Inferior parietal cortex (tissue), 1 donor: ENCODE data around the gene NPTXR.

ENCODE experiments used
- DNase-seq: peaks from one replicate; pipeline ENCODE4 v3.0.0-alpha.2; 2016; ENCODE audit errors: extremely low spot score

The NPTXR gene

DNA sequence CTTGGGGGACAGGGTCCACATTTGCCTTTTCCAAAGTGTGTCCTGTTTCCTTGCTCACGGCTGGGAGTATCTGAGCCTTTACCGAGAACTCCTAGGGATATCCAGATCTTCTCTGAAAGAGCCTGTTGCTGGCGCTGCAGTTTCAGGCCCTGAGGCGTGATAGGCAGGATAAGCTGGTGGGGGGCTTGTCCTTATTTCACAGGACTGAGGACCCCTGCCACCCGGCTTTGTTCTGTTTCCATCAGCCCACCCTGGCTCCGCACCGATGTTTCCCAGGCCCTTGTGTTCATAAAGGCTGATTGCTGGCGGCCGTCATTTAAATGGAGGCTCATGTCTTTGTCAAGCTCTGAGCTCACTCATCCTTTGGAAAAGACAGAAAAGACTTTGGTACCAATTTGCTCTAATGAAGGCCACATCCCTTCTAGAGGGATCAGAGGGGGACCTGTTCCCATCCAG lies 9.4 kb upstream of the NPTXR start:
- no peak for DNase-seq

DNA sequence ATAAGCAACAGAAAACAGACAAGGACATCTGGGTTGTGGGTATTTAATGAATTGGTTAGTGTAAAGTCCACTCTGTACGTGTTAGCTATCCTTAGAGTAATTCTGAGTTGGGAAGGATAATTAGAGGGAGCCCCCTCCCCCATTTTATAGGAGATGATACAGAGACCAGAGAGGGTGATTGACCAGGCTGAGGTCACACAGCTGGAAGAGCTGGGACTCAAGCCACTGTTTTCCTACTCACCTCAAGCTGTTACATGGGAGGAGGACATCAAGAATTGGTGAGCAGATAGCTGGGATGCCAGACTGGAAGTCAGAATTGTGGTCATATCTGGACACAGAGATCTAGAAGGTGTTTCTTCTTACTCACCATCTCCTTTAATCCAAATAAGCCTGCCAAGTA lies 8.7 kb upstream of the NPTXR start:
- no peak for DNase-seq

DNA sequence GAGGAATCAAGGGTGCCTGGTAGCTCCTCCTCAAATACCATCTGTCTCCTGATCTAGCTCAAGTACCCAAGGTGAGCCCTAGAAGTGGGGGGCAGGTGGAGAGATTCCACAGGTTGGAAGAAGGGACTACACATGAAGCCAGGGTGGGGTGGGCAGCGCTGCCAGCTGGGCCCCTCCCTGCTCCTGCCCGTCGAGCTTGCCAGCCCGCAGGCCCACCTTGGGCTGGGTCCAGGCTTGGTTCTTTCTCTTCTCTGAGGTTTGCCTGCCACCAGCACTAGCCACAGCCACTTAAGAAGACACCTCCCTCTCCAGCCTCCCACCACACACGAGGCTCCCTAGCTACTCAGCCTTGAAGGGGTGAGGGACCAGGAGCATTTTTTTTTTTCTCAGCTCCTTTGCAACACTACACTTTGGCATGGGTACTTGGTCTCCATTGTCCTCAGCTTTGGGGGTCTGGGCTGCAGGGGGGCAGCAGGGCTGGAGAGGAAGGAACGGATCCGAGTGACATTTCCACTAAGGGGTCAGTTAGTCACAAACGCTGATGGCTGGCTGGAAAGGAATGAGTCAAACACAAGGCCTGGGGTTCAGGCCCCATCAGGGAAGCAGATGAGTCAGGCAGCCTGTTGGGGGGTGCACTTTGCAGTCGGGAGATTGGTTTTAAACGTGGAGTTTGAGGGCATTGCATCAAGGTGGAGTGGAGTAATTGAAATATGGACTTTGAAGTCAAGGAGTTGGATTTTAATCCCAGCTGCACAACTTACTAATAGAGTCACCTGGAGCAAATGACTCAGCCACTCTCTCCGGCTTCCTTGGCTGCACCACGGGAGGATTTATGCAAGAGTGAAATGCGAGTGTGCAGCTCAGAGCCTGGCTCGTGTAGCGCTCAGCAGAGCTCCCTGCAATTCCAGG lies 7.4 kb upstream of the NPTXR start:
- no peak for DNase-seq

DNA sequence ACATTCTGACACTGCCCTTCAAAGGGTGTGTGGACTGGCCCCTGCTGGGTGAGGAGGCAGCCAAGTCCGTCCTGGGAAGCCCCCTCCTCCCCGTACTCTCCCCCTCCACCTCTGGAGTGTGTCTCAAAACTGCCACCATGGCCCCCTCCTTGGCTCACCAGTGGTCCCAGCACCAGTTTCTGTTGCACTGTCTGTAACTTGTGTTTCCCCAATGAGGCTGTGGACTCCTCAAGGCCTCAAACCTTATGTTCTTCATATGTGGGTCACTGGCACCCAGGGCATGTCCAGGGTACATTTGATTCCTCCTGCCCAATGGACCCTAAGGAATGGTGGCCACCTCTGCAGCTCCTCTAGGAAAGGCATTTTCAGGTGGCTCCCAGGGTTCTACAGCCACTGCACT lies 6.6 kb upstream of the NPTXR start:
- DNase-seq = no peak

DNA sequence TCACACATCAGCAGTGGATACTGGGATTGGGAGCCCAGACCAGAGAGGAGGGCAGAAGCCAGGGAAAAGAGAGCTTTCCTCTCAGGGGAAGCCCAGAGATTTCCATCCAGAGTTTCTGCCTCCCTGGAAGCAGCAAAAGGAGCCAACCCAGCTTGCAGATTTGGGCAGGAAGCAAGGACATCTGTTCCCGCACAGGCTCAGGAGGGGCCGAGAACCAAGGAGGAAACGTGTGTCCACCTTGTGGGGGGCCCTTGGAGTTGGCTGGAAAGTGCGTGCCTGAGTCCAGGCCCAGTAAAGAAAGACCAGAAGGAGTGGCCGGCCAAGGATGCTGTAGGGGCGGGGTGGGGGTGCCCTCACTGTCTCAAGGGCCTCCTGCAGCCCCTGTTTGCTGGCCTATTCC lies 6.0 kb upstream of the NPTXR start:
- DNase-seq = no peak

DNA sequence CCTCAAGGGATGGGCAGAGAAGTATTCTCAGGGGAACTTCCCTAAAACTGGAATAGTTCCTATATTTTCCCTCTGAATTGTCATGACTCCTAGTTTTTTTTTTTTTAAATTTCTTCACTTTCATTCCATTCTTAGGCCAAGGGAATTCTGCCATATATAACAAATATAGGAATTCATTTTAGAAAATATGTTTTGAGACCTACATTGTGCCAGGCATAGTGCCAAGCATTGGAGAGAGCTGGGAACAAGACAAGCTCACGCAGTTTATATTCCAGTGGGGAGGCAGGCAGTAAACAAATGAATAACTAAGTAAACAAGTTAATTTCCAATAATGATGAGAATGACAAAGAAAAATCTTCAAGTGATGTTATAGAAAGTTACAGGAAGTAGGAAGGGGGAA lies 2.6 kb upstream of the NPTXR start:
- DNase-seq = no peak

DNA sequence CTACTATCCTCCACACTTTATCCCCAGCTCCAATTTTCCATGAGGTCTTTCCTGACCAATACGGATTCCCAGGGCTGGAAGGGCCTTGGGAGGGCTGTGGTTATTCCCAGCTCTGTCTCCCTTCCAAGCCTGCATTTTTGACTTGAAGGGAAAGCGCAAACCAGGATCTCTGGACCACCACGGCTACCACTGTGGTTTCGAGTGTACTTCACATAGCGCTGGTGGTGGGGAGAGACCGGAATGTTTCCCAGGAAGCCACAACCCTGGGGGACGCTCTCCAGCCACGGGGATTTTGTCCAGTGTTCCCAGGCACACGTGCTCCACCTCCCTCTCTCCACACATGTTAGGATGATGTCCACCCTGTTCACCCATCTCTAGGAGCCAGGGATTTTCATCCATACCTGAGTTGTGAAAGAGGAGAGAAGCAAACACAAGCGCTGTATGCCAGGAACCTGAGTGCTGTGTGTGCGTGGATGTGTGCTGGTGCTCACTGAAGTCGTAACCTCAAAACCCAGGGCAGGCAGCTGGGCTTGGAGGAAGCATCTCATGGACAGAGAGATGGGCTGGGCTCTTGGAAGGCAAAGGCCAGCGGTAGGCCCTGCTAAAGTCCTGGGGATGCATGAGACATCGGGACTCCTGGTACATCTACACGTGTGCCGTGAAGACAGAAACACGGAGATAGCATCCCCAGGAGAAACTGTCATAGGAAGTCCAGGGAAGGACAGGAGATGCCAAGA lies 1.3 kb upstream of the NPTXR start:
- no peak for DNase-seq

DNA sequence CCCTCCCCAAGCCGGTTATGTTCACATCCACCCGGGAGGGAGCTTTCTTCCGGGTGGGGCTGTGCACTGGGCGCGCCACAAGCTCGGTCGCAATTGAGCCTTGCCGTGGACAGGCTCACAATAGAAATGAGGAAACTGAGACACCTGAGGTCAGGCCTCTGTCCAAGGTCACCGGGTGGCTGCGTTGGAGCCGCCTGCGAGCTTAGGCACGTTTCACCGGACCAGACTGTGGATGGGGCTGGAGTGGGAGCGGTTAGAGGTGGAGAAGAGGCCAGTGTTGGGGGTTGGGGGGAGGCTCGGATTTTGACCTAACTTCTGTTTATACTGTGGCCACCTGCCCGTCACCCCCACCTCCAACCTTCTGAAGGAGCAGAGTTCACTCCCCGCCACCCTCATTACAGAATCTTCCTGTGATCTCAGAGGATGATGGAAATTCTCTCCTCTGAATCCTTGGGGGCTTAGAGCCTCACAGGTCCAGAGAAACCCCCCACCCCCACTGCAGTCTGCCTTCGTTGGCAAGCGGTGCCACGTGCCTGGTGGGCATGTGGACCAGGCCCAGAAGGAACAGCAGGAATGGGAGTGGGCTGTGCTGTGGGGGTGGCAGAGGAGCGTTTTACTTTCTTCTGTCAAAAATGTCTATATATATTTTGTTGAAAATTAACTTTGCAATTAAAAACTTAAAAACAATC lies 631 bp upstream of the NPTXR start:
- no peak for DNase-seq

DNA sequence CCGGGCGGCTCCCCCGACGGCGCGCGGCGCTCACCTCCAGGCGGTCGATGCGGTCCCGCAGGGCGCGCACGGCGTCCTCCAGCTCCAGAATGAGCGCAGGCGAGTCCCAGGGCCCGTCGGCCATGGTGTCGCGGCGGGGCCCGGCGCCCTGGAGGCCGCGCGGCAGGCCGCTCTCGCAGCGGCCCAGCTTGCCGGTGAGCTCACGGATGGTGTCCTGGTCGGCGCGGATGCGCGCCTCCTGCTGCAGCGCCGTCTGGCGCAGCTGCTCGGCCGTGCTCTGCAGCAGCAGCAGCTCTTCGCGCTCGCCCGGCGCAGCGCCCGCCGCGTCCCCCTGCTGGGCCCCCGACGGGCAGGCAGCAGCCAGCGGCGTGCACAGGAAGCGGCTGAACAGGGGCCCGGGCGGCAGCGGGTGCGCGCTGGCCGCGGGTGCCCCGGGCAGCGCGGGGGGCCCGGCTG lies 599 bp downstream of the NPTXR start:
- no peak for DNase-seq

DNA sequence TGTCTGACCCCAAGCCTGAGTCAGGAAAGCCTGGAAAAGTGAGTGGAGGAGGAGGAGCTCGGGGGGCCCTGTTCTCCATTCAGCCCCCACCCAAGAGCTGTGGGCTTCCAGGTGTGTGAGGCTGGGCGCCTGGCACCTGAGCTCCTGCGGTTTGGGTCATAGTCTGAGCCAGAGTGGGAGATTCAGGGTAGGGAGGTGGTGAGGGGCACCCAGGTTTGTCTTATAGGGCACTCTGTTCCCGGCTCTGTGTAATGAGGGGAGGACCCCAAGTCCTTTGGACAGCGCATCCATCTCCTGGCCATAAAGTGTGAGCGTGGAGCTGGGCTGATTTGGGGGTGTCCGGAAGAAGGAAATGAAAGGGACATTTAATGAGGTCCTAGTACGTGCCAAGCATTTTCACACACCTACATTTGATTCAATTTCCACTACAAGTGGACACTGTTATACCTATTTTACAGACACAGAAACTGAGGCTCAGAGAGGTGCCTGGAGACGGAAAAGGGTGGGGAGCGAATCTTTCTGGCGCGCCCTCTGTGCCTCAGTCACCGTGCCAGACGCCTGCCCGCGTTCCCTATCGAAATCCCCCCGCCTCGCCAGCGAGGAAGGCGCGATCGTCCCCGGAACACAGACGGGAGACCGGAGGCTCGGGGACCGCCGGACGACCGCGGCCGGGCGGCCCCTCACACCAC lies 1.2 kb downstream of the NPTXR start:
- DNase-seq = no peak

DNA sequence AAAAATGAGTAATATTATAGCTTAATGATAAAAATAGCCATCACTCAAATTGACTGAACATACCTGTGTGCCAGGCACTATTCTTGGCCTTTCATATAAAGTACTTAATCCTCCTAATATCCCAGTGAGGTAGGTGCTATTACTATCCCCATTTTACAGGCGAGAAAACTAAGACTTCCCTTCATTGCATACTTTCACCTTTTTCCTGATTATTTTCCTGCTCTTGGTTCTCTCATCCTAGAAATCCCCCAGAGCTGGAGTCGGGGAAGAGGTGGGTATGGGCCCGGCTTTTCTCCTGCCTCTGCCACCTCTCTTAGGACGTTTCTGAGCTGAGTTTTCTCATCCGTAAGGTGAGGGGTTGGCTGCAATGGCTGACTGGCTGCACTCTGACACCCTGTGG lies 2.2 kb downstream of the NPTXR start:
- DNase-seq = no peak

DNA sequence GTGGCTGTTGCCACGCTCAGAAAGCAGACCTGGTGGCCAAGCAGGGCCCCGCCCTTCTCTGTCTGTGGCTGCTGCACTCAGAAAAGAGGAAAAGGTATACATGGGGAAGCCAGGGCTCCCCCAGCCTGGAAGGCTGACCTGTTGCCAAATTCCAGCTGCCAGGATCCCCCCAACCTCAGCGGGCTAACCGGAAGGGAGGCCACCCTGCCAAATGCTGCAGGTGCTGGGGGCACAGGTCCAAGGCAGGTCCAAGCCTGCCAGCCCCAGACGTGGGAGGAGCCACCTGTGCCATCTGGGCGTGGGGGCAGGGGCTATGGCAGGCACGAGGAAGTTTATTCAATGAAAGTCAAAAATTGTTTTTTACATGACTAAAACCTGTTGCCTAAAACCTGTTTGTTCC lies 2.6 kb downstream of the NPTXR start:
- no peak for DNase-seq

DNA sequence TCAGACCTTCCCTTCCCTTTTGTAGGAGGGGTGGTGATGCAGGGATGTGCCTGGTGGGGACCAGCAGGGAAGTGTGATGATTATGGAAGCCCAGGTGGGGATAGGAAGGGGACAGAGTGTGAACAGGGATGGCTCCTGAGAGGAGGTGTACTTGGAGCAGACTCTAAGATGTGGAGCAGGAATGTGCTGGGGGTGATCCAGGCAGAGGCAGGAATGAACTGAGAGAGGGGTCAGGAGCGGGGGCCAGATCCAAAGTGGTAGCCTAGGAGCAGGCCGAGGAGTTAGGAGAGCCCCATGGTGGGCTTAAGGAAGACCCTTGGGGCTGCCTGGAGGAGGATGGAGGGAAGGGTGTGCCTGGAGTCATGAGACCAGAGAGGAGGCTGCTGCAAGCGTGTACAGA lies 3.7 kb downstream of the NPTXR start:
- DNase-seq = no peak

DNA sequence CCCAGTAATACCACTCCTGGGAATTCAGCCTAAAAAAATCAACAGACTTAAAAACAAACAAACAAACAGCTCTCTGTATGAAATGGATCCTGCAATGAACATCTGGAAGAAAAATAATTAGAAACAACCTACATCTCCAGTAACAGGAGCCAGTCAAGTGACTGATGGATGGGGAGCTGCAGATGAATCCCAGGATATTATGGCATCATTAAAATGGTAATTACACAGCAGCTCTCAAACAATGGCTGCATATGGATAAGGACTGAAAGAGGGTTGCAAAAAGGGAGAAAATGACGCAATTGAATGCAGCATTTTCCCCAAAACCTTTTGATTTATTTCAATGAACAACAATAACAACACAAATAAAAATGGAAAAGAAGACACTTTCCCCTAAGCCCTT lies 4.1 kb downstream of the NPTXR start:
- DNase-seq = no peak

DNA sequence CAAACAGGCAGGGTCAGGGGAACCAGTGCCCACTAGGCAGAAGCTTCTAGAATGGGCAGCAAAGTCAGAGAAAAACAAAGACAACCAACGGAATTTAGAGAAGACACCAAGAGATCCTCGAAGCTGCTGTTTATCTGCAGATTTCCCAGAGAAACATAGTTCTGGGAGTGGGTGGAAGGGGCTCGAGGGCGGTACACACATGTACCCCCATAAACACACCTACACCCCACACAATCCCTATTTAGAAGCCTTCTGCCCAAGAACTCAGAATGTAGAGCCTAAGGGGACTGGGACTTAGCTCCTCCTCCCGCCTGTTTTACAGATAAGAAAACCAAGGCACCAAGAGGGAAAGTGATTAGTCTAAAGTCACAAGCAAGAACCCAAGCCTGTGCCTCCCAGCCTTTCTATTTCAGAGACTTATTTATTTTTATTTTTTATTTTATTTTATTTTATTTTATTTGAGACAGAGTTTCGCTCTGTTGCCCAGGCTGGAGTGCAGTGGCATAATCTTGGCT lies 6.4 kb downstream of the NPTXR start:
- no peak for DNase-seq

DNA sequence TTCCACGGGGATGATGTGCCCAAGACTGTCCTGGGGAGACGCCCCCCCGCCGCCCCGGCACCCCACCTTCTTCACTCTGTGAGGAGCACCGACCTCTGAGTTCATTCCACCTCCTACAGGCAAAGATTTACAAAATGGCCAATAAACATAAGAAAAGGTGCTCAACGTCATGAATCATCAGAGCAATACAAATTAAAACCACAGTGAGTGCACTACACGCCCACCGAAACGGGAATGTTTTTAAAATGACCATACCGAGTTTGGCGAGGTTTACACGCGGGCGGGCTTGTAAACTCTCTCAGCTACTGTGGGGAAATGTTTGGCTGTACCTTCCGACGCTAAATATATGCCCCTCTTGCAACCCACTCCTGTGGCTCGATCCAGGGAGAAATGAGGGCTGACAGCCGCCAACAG lies 7.9 kb downstream of the NPTXR start:
- DNase-seq = no peak

DNA sequence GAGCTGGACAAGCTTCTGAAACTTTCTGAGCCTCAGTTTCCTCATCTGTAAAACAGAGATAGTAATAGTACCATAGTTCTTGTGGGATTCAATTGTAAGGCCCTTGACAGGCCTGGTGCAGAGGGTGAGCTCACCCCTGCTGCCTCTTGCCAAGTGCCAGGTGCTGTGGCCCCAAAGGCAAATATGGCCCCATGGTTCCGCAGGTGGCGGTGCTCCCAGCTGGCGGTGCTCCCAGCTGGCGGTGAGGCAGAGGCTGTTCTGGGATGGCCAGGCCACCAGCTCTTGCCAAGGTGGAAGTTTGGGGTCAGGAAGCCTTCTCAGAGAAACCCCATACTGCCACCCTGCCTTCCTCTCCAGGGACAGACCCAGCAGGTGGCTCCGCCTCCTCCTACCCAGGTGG lies 8.8 kb downstream of the NPTXR start:
- no peak for DNase-seq

DNA sequence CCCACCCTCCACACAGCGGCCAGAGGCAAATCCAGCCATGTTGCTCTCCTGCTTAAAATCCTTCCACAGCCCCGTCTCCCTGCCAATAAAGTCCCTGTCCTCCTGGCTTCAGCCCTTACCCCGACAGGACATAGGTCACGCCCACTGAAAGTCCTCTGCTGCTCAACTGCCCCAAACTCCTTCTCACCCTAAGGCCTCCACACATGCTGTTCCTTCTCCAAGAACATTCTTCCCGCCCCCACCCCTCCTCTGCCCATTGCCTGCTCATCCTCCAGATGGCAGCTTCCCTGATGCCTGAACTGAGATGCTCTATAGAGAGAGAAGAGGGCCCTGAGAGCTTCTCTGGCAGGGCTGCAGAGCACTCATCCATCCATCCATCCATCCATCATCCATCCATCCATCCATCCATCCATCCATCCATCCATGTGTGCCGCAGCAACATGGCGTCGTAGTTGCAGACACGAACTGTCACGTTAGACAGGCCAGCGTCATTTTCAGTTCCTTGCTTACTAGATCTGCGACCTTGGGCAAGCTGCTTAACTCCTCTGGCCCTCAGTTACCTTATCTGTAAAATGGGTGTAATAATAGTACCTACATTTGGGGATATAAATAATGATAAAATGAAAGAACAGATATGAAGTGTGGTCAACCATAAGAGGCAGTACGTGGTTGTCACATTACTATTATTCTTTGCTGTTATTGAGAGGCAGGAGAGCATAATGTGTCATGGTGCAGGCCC lies 9.4 kb downstream of the NPTXR start:
- DNase-seq = no peak

DNA sequence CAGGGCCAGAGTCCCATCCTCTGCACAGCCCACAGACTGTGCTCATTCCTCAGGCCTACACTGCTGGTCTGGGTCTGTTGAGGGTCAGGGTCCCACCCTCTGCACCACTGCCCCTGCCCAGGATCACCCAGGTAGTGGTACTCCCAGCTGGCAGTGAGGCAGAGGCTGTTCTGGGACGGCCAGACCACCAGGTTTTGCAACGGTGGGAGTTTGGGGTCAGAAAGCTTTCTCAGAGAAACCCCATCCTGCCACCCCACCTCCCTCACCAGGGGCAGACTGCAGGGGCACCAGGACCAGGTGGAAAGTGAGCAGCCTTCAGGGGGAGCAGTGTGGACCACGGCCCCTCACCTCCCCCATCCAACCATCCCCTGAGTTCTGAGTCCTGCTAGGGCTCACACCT lies 10.8 kb downstream of the NPTXR start:
- DNase-seq = no peak

DNA sequence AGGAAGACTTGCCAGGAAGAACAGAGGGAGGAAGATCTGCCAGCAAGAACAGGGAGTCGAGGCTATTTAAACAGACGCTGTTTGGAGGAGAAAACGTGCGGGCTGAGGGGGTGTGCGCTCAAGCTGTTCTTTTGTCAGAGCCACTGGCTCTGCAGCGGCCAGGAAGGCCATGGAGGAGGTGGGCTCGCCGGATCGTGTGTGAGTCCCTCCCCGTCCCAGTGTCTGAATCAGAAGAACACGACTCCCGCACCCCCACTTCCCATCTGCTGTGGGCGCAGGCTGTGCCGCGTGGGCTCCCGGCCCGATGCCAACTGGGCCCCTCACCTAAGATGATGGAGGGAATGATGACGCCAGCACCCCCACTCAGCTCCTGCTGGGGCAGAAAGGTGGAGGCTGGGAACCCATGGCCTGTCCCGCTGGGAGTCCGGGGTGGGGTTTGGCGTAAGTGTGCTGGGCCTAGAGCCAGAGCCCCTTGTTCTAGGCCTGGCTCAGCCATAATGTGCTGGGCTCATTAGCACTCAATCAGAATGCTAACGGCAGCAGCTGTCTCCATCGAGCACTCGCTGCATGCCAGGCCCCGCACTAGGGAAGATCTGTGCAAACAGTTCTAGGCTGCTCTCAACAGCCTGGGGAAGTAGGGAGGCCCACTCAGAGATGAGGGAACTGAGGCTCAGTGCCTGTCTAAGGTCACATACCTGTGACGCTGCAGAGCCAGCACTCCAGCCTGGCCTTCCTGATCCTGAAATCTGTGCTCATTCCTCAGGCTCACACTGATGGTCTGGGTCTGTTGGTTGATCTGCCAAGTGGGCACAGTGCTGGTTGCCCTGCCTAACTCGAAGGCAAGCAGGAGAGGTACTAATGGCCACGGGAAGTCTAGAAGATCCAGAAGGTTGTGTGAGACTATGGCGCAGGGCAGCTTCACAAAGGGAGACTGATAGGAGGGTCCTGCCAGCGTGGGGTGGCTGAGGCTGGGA lies 11.5 kb downstream of the NPTXR start:
- DNase-seq = peak; percentile 58
